H1 (cell line): Measurements from ENCODE around the gene NME3. TPM values are rescaled to one million over a fixed set of nuclear protein-coding genes. Genes with fewer than 3 reads are reported as not detected.

Experiments
- CTCF ChIA-PET: fragments of 300-600 bp; sonication (Branson Sonifier 250); formaldehyde crosslinking; loops from one replicate; lab custom pipeline; 2021; ENCODE audit not compliant: partially characterized antibody; lab: Charles Lee
- POLR2A ChIA-PET: fragments of 300-600 bp; sonication (Branson Sonifier 250); formaldehyde crosslinking; loops from one replicate; lab custom pipeline; 2021; ENCODE audit warnings: inconsistent platforms; ENCODE audit not compliant: partially characterized antibody; lab: Charles Lee
- DNase-seq, 2 experiments: peaks; one replicate each; pipeline versions ENCODE4 v3.0.0 to v3.0.0-alpha.2; 2010 to 2022; ENCODE audit warnings: low spot score in 2 of 2, low read depth in 1 of 2, mixed read lengths in 1 of 2
- FAIRE-seq: peaks from 2 replicates; lab custom pipeline; 2011; peaks lifted over from hg19 to GRCh38; lab: Jason Lieb, UNC
- H2AFZ ChIP-seq: 2 replicates; pipeline ENCODE4 v1.8.1; 2012; ENCODE audit warnings: low read length, inconsistent platforms
- H2AK5ac ChIP-seq: 2 replicates; pipeline ENCODE4 v1.6.1; 2013; ENCODE audit warnings: low read depth, low read length
- H2BK120ac ChIP-seq: replicated peaks from 2 replicates; pipeline ENCODE3; 2013; ENCODE audit warnings: low read depth, low read length, inconsistent platforms
- H2BK12ac ChIP-seq: 2 replicates; pipeline ENCODE4 v1.6.1; 2013; ENCODE audit warnings: low read depth, low read length
- H2BK15ac ChIP-seq: 2 replicates; pipeline ENCODE4 v1.6.1; 2013; ENCODE audit warnings: low read length
- H2BK20ac ChIP-seq: 2 replicates; pipeline ENCODE4 v1.6.1; 2013; ENCODE audit warnings: low read length
- H2BK5ac ChIP-seq: 2 replicates; pipeline ENCODE4 v1.6.1; 2013; ENCODE audit warnings: low read depth, low read length
- H3K14ac ChIP-seq: 2 replicates; pipeline ENCODE4 v1.6.1; 2013; ENCODE audit warnings: inconsistent platforms; ENCODE audit not compliant: insufficient read length
- H3K18ac ChIP-seq: 2 replicates; pipeline ENCODE4 v1.6.1; 2013; ENCODE audit warnings: low read length; ENCODE audit errors: extremely low read depth
- H3K23ac ChIP-seq: 2 replicates; pipeline ENCODE4 v1.6.1; 2013; ENCODE audit warnings: inconsistent platforms; ENCODE audit not compliant: insufficient read length
- H3K23me2 ChIP-seq: 2 replicates; pipeline ENCODE4 v1.6.1; 2013; ENCODE audit warnings: low read depth, low read length
- H3K27ac ChIP-seq: 2 replicates; pipeline ENCODE4 v1.6.1; 2011; ENCODE audit warnings: low read depth, low read length, inconsistent platforms
- H3K27me3 ChIP-seq, 4 experiments: replicated peaks in 1 of 4; 1 replicate in 1 of 4; 2 replicates in 3 of 4; pipeline versions ENCODE4 v1.6.1 to v1.8.1; 2011 to 2013; ENCODE audit warnings: low read length in 3 of 4, mild to moderate bottlenecking in 3 of 4, inconsistent platforms in 2 of 4, mixed read lengths in 2 of 4, moderate library complexity in 1 of 4; ENCODE audit not compliant: control insufficient read depth in 3 of 4, insufficient read depth in 3 of 4; ENCODE audit errors: extremely low read depth in 1 of 4
- H3K36me3 ChIP-seq, 4 experiments: 2 replicates each; pipeline versions ENCODE4 v1.6.1 to v1.8.1; 2011 to 2013; ENCODE audit warnings: mild to moderate bottlenecking in 4 of 4, low read length in 3 of 4, moderate library complexity in 2 of 4, control low read depth in 1 of 4, inconsistent platforms in 1 of 4; ENCODE audit not compliant: insufficient read depth in 4 of 4, control insufficient read depth in 2 of 4
- H3K4ac ChIP-seq: replicated peaks from 2 replicates; pipeline ENCODE3; 2013; ENCODE audit warnings: low read length, low read depth, mixed read lengths, inconsistent platforms; ENCODE audit not compliant: insufficient read length
- H3K4me1 ChIP-seq, 4 experiments: replicated peaks in 1 of 4; 1 replicate in 1 of 4; 2 replicates in 3 of 4; pipeline versions ENCODE4 v1.6.1 to v1.8.1; 2011 to 2013; ENCODE audit warnings: low read length in 3 of 4, inconsistent platforms in 2 of 4, mixed read lengths in 1 of 4; ENCODE audit not compliant: insufficient read depth in 4 of 4, control insufficient read depth in 3 of 4
- H3K4me2 ChIP-seq, 2 experiments: 2 replicates each; pipeline versions ENCODE4 v1.6.1 to v1.8.1; 2011 to 2013; ENCODE audit warnings: low read depth in 2 of 2, low read length in 2 of 2, control low read depth in 1 of 2, inconsistent platforms in 1 of 2, mild to moderate bottlenecking in 1 of 2; ENCODE audit not compliant: insufficient read depth in 1 of 2
- H3K4me3 ChIP-seq, 4 experiments: fragments of 200-600, 300-600 bp in 1 of 4; sonication (generic), shearing (Covaris generic), sonication (Bioruptor Twin) in 1 of 4; 2 replicates each; pipeline versions ENCODE4 v1.5.1 to v1.8.1; 2011 to 2016; ENCODE audit warnings: low read length in 4 of 4, low read depth in 3 of 4, control low read depth in 2 of 4, inconsistent platforms in 2 of 4, mild to moderate bottlenecking in 2 of 4, mixed read lengths in 1 of 4, moderate library complexity in 1 of 4; ENCODE audit not compliant: insufficient read depth in 2 of 4; ENCODE audit errors: extremely low read depth in 1 of 4
- H3K56ac ChIP-seq: replicated peaks from 2 replicates; pipeline ENCODE3; 2013; ENCODE audit warnings: low read depth, mild to moderate bottlenecking, mixed read lengths, low read length, inconsistent platforms; ENCODE audit not compliant: insufficient read length
- H3K79me1 ChIP-seq: 2 replicates; pipeline ENCODE4 v1.6.1; 2013; ENCODE audit warnings: low read depth, low read length, control low read depth
- H3K79me2 ChIP-seq, 2 experiments: 2 replicates each; pipeline versions ENCODE4 v1.6.1 to v1.8.1; 2012 to 2013; ENCODE audit warnings: low read length in 2 of 2, mild to moderate bottlenecking in 2 of 2, inconsistent platforms in 1 of 2; ENCODE audit not compliant: insufficient read depth in 2 of 2, control insufficient read depth in 1 of 2
- H3K9ac ChIP-seq, 4 experiments: replicated peaks in 1 of 4; 1 replicate in 1 of 4; 2 replicates in 3 of 4; pipeline versions ENCODE4 v1.6.1 to v1.8.1; 2011 to 2013; ENCODE audit warnings: low read depth in 3 of 4, low read length in 3 of 4, control low read depth in 2 of 4, mild to moderate bottlenecking in 2 of 4, moderate library complexity in 2 of 4, inconsistent platforms in 1 of 4; ENCODE audit errors: extremely low read depth in 1 of 4
- H3K9me3 ChIP-seq, 2 experiments: 2 replicates each; pipeline versions ENCODE4 v1.6.1 to v1.8.1; 2012 to 2013; ENCODE audit warnings: mild to moderate bottlenecking in 2 of 2, moderate library complexity in 2 of 2, control low read depth in 1 of 2, inconsistent platforms in 1 of 2, low read depth in 1 of 2, low read length in 1 of 2, mixed read lengths in 1 of 2; ENCODE audit not compliant: insufficient read depth in 2 of 2
- H4K20me1 ChIP-seq, 2 experiments: replicated peaks in 1 of 2; 2 replicates each; pipeline versions ENCODE3 to v1.8.1; 2011 to 2013; ENCODE audit warnings: inconsistent platforms in 2 of 2, low read length in 2 of 2, mild to moderate bottlenecking in 1 of 2; ENCODE audit not compliant: insufficient read depth in 2 of 2, control insufficient read depth in 1 of 2
- H4K5ac ChIP-seq: 2 replicates; pipeline ENCODE4 v1.6.1; 2013; ENCODE audit warnings: low read length, low read depth, mixed read lengths, inconsistent platforms; ENCODE audit not compliant: insufficient read length
- H4K8ac ChIP-seq: 2 replicates; pipeline ENCODE4 v1.8.0; 2013; ENCODE audit warnings: mild to moderate bottlenecking, moderate library complexity, low read length, inconsistent platforms; ENCODE audit not compliant: insufficient read depth; ENCODE audit errors: extremely low read depth
- H4K91ac ChIP-seq: replicated peaks from 2 replicates; pipeline ENCODE3; 2013; ENCODE audit warnings: low read length, mixed read lengths, inconsistent platforms; ENCODE audit not compliant: insufficient read length
- BACH1 ChIP-seq: IDR thresholded peaks from 2 replicates; pipeline ENCODE4 v1.6.1; 2012; ENCODE audit warnings: low read length, improper control_type of control experiment
- CEBPB ChIP-seq: IDR thresholded peaks from 2 replicates; pipeline ENCODE4 v1.6.1; 2012; ENCODE audit warnings: low read depth, low read length
- CTBP2 ChIP-seq: IDR thresholded peaks from 2 replicates; pipeline ENCODE4 v1.7.0; 2011; ENCODE audit warnings: borderline replicate concordance, mild to moderate bottlenecking, moderate library complexity, mixed read lengths, low read length; ENCODE audit not compliant: insufficient read depth, insufficient read length
- HDAC2 ChIP-seq, 2 experiments: fragments of 300-600 bp in 1 of 2; sonication (generic) in 1 of 2; IDR thresholded peaks; 2 replicates each; pipeline ENCODE4 v1.6.1; 2011 to 2012; ENCODE audit warnings: low read depth in 2 of 2, low read length in 2 of 2, mild to moderate bottlenecking in 2 of 2, moderate library complexity in 2 of 2, borderline replicate concordance in 1 of 2, inconsistent platforms in 1 of 2
- KDM4A ChIP-seq: IDR thresholded peaks from one replicate; pipeline ENCODE4 v1.7.1; 2012; ENCODE audit warnings: low read depth, mild to moderate bottlenecking, moderate library complexity, low read length, inconsistent platforms; ENCODE audit not compliant: severe bottlenecking
- MAFK ChIP-seq: IDR thresholded peaks from 2 replicates; pipeline ENCODE4 v1.6.1; 2012; ENCODE audit warnings: low read depth, mild to moderate bottlenecking, improper control_type of control experiment, low read length
- MAX ChIP-seq: IDR thresholded peaks from 2 replicates; pipeline ENCODE4 v1.6.1; 2012; ENCODE audit warnings: inconsistent platforms
- NANOG ChIP-seq: IDR thresholded peaks from 2 replicates; pipeline ENCODE4 v1.6.1; 2011; ENCODE audit warnings: low read length, low read depth, mild to moderate bottlenecking, inconsistent platforms; ENCODE audit not compliant: insufficient read depth, poor library complexity, severe bottlenecking
- NRF1 ChIP-seq: IDR thresholded peaks from 2 replicates; pipeline ENCODE4 v1.6.1; 2011; ENCODE audit warnings: mild to moderate bottlenecking, low read depth, low read length, improper control_type of control experiment
- POLR2A ChIP-seq, 2 experiments: IDR thresholded peaks; 1 replicate in 1 of 2; 2 replicates in 1 of 2; pipeline ENCODE4 v1.6.1; 2011; ENCODE audit warnings: low read depth in 2 of 2, low read length in 2 of 2, mild to moderate bottlenecking in 2 of 2; ENCODE audit errors: control extremely low read depth in 1 of 2
- USF2 ChIP-seq: IDR thresholded peaks from 2 replicates; pipeline ENCODE4 v1.6.1; 2011; ENCODE audit warnings: low read length, improper control_type of control experiment
- ZNF274 ChIP-seq: IDR thresholded peaks from 2 replicates; pipeline ENCODE4 v1.7.0; 2012; ENCODE audit warnings: low read length, borderline replicate concordance; ENCODE audit errors: extremely low read depth
- WGBS, 2 experiments: shearing (Covaris generic) in 1 of 2; methylation state at CpG; one replicate each; pipeline versions ENCODE4 v1.1.6 to v1.1.7; 2013 to 2015; ENCODE audit warnings: low lambda C conversion rate in 2 of 2, mixed read lengths in 2 of 2, inconsistent platforms in 1 of 2, low coverage in 1 of 2, missing lambda C conversion rate in 1 of 2; ENCODE audit not compliant: insufficient replicate concordance in 2 of 2, insufficient coverage in 1 of 2, insufficient read length in 1 of 2; ENCODE audit errors: extremely low coverage in 1 of 2, missing lambda C conversion rate in 1 of 2; 5-methylcytosine and 5-hydroxymethylcytosine counted together
- polyA plus RNA-seq, 7 experiments: library from polyadenylated mRNA; depleted of rRNA in 3 of 7; stranded (reverse) in 5 of 7; unstranded in 2 of 7; fragments of >200 nt in 5 of 7; fragments of 200-250 nt in 2 of 7; gene quantifications; 1 replicate in 5 of 7; 2 replicates in 1 of 7; 4 replicates in 1 of 7; pipeline versions ENCODE4 v1.2.1 to v1.2.3, GENCODE V29; 2011 to 2013; ENCODE audit warnings: missing spikeins in 2 of 7, mixed read lengths in 2 of 7
- total RNA-seq: library from RNA; stranded (reverse); fragmentation: NEBNext Ultra II Directional; extraction: Animal tissue kit (Norgen Biotek cat#: 25700); gene quantifications from 2 replicates; pipeline ENCODE4 v1.2.1, GENCODE V29; 2021

The NME3 gene
- total and polyA plus RNA-seq, 2 of the 8 experiments (the other 6 are each of a cell fraction or from before 2014, with no cell fraction given) = 72.5 to 163 TPM

- Histone ChIP-seq H3K79me1 (peaks cover 13% of the 10 kb centered on the region; the same call in 1 of the 2 replicates), H4K5ac (no peak overlapping the region), H4K8ac (no peak overlapping the region), H3K23ac (no peak overlapping the region), H3K4me2 (no peak overlapping the region), H3K36me3 (peaks cover 0 to 44% (median 2%) of the 10 kb centered on the region in 4 experiments; a peak in 4 of 8 replicates), H3K4me1 (no peaks in the 10 kb centered on the region; a peak in 1 of 7 replicates), H2AFZ (no peak overlapping the region), H2BK15ac (no peak overlapping the region), H3K27me3 (no peaks in the 10 kb centered on the region), H2BK12ac (no peak overlapping the region), H3K79me2 (peaks cover 0 to 35% of the 10 kb centered on the region in 2 experiments; a peak in 3 of 4 replicates), H3K4ac (no peak overlapping the region), H2BK20ac (no peak overlapping the region), H2BK5ac (no peak overlapping the region), H3K56ac (no peak overlapping the region), H3K18ac (no peak overlapping the region), H4K20me1 (peaks cover 20 to 21% of the 10 kb centered on the region in 2 experiments), H3K14ac (no peak overlapping the region), H4K91ac (no peak overlapping the region), H2BK120ac (no peak overlapping the region), H3K9ac (no peak overlapping the region), H3K9me3 (no peaks in the 10 kb centered on the region), H3K4me3 (no peak overlapping the region), H3K27ac (no peak overlapping the region), H3K23me2 (peaks cover 3% of the 10 kb centered on the region; the same call in 1 of the 2 replicates), H2AK5ac (no peak overlapping the region)
- ChIA-PET CTCF (interaction anchor here (1.4 kb wide), 1 partner anchor 13 kb away, joined by 4 read pairs; no protein-coding TSS in a partner anchor), POLR2A (interaction anchor here (1.6 to 4.0 kb wide), 3 partner anchors 12 to 18 kb away, joined by 3 to 13 read pairs (median 5); partner anchors contain the start of gene NME3)
- FAIRE-seq (no peak), DNase-seq (no peak)
- 90% methylated on average over 6 of the region's 6 CpGs; no CpG with 5 or more reads in 1 of the 2 experiments for WGBS, 2 experiments
- no peak for TF ChIP-seq MAFK
- no peak for TF ChIP-seq HDAC2 (IDR thresholded peaks at IDR 0.05; ENCODE audit: borderline replicate concordance in 1 of 2, low read depth in 2 of 2, low read length in 2 of 2)
- no peak for TF ChIP-seq USF2
- TF ChIP-seq BACH1 = no peak
- no peak for TF ChIP-seq MAX
- TF ChIP-seq CTBP2 = no peak
- TF ChIP-seq KDM4A = no peak
- TF ChIP-seq NANOG = no peak
- no peak for TF ChIP-seq POLR2A (IDR thresholded peaks at IDR 0.05; ENCODE audit: control extremely low read depth in 1 of 2, low read depth in 2 of 2, low read length in 2 of 2)
- TF ChIP-seq ZNF274 = no peak
- no peak for TF ChIP-seq NRF1
- no peak for TF ChIP-seq CEBPB
Observed at GRCh38 chr16:1787056-1787321, 15.6 kb upstream of the NME3 start.
